Kidney (tissue), 14 donors: ENCODE measurements around the gene SLC39A11. TPM values are rescaled to one million over a fixed set of nuclear protein-coding genes. Genes with fewer than 3 reads are reported as not detected.
"Not testable (repeated sequence)": the region's sequence is repeated elsewhere in the genome, so short reads cannot be mapped to it uniquely, and the experiment has no call there.

Experiments used
- DNase-seq, 5 donors: peaks; one replicate each; pipeline ENCODE4 v3.0.0-alpha.2; 2013 to 2020
- FAIRE-seq: peaks from 2 replicates; lab custom pipeline; 2012; peaks lifted over from hg19 to GRCh38; lab: Jason Lieb, UNC
- H3K27ac ChIP-seq, 2 donors: one replicate each; pipeline ENCODE4 v1.7.0; 2013; ENCODE audit warnings: low read depth in 2 of 2, low read length in 2 of 2, inconsistent platforms in 1 of 2
- H3K27me3 ChIP-seq: one replicate; pipeline ENCODE4 v1.7.1; 2013; ENCODE audit warnings: low read length, inconsistent platforms; ENCODE audit not compliant: control insufficient read depth, insufficient read depth
- H3K36me3 ChIP-seq, 3 donors: one replicate each; pipeline versions ENCODE4 v1.7.0 to v1.7.1; 2013; ENCODE audit warnings: low read length in 3 of 3, control low read depth in 1 of 3, inconsistent platforms in 1 of 3; ENCODE audit not compliant: insufficient read depth in 3 of 3, control insufficient read depth in 2 of 3
- H3K4me1 ChIP-seq, 3 donors: one replicate each; pipeline versions ENCODE4 v1.7.0 to v1.7.1; 2013; ENCODE audit warnings: low read length in 3 of 3, inconsistent platforms in 1 of 3, low read depth in 1 of 3; ENCODE audit not compliant: control insufficient read depth in 2 of 3, insufficient read depth in 2 of 3
- H3K4me3 ChIP-seq, 3 donors: one replicate each; pipeline versions ENCODE4 v1.7.0 to v1.8.1; 2013; ENCODE audit warnings: low read length in 3 of 3, control low read depth in 1 of 3, inconsistent platforms in 1 of 3
- H3K9ac ChIP-seq, 3 donors: one replicate each; pipeline versions ENCODE4 v1.7.0 to v1.7.1; 2013; ENCODE audit warnings: low read length in 3 of 3, control low read depth in 1 of 3, inconsistent platforms in 1 of 3
- H3K9me3 ChIP-seq, 3 donors: one replicate each; pipeline versions ENCODE4 v1.7.0 to v1.7.1; 2013; ENCODE audit warnings: low read length in 3 of 3, control low read depth in 1 of 3, inconsistent platforms in 1 of 3; ENCODE audit not compliant: control insufficient read depth in 2 of 3, insufficient read depth in 1 of 3
- intact Hi-C: fragments of 100-400 bp; cut with DNase I; formaldehyde crosslinking; loops from one replicate; pipeline ENCODE4 v1.11.1; 2022
- polyA plus RNA-seq: library from polyadenylated mRNA; stranded (reverse); fragments of 350-450 nt; fragmentation: Illumina TruSeq; extraction: RNeasy Lipid Tissue Mini Kit (QIAGEN cat#74804); gene quantifications from one replicate; pipeline ENCODE4 v1.2.3, GENCODE V29; 2014; ENCODE audit warnings: low read depth, low replicate concordance; ENCODE audit not compliant: insufficient read depth
- total RNA-seq: library from RNA; stranded (reverse); fragmentation: NEBNext Ultra II Directional; extraction: Animal tissue kit (Norgen Biotek cat#: 25700); gene quantifications from one replicate; pipeline ENCODE4 v1.2.1, GENCODE V29; 2021
- TF ChIP-seq, protein P1 (sequence below): IDR thresholded peaks from 3 replicates; pipeline ENCODE4 v1.5.1; 2012; ENCODE audit warnings: mild to moderate bottlenecking, moderate library complexity, borderline replicate concordance; ENCODE audit not compliant: insufficient read depth; ENCODE audit errors: extremely low read depth
- donor health status: control.
- donor health status: control.
- donor health status: control.
- donor health status: control.
- donor health status: control.
- donor health status: DM: yes; HTN: yes; CAD: no.
- donor health status: Normal renal cell carcinoma (clear cell type).

Gene SLC39A11
- total and polyA plus RNA-seq, 2 donors from 2014 or later, result 19.7 to 37.2 TPM

DNA sequence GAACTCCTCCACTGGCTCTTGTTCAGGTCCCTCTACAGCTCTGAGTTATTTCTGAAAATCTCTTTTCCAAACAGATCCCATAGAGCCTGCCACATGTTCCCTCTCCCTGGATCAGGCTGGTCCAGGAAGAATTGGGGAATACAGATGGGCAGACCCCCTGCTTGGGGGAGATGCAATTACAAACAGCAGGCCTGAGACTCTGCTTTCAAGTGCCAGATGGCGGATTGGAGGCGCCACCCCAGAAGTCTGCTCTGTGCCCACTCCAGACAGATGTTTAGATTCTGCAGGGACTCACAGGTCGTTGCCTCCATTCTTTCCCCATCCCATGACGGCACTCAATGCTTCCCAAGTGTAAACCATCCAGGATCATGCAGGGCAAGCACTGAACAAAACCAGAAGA, 316.6 kb downstream of the SLC39A11 start:
- FAIRE-seq (no peak), DNase-seq (no peak)
- Histone ChIP-seq H3K9ac (no peak overlapping the region), H3K27ac (no peak overlapping the region), H3K36me3 (no peaks in the 10 kb centered on the region), H3K27me3 (no peaks in the 10 kb centered on the region), H3K9me3 (no peaks in the 10 kb centered on the region), H3K4me1 (no peaks in the 10 kb centered on the region), H3K4me3 (no peak overlapping the region)
- TF ChIP-seq, protein P1, sequence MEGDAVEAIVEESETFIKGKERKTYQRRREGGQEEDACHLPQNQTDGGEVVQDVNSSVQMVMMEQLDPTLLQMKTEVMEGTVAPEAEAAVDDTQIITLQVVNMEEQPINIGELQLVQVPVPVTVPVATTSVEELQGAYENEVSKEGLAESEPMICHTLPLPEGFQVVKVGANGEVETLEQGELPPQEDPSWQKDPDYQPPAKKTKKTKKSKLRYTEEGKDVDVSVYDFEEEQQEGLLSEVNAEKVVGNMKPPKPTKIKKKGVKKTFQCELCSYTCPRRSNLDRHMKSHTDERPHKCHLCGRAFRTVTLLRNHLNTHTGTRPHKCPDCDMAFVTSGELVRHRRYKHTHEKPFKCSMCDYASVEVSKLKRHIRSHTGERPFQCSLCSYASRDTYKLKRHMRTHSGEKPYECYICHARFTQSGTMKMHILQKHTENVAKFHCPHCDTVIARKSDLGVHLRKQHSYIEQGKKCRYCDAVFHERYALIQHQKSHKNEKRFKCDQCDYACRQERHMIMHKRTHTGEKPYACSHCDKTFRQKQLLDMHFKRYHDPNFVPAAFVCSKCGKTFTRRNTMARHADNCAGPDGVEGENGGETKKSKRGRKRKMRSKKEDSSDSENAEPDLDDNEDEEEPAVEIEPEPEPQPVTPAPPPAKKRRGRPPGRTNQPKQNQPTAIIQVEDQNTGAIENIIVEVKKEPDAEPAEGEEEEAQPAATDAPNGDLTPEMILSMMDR, result no peak
- intact Hi-C loops, result no loop called here

DNA sequence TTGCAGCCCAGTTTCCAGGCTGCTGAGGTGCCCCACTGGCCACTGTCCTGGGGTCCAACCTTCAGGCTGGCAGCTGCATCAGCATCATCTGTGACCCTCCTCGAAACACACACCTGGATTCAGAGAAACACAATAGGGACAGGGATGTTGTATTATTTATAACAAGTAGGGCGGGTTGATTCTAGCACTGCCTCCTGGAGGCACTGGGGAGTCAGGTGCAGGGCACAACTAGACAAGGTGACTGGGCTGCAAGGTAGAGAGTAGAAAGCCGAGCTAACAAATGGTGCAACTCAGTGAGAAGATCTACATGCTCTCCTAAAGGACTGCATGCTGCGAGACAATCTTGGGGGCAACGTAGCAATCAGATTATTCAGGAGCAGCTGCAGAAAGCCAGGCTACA, 317.3 kb downstream of the SLC39A11 start:
- no peaks in the 10 kb centered on the region for H3K27me3 ChIP-seq
- no peak for FAIRE-seq
- TF ChIP-seq, protein P1, result no peak
- no peak for DNase-seq
- no peaks in the 10 kb centered on the region for H3K9me3 ChIP-seq
- H3K4me3 ChIP-seq, result no peak overlapping the region
- intact Hi-C loops, result no loop called here
- no peaks in the 10 kb centered on the region for H3K36me3 ChIP-seq
- H3K9ac ChIP-seq, result no peak overlapping the region
- H3K27ac ChIP-seq, result no peak overlapping the region
- H3K4me1 ChIP-seq, result no peaks in the 10 kb centered on the region

DNA sequence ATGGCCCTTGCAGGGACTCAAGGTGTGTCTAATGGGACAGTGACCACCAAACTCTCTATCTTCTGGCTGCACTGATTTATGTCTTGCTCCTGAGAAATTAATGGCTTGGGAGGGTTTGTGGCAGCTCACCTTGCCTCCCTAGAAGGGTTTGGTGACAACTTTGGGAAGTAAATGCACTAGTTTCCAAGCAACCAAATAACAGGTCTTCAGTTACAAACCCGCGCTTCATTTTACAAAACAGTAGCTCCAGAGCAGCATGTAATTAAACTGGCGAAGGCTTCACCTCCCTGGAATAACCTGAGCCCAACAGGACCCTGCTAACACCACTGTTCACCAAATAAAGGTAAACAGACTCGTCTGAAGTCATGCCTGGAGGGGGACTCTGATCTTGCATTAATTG, 318.3 kb downstream of the SLC39A11 start:
- intact Hi-C loops, result no loop called here
- H3K9me3 ChIP-seq, result no peaks in the 10 kb centered on the region
- FAIRE-seq (no peak), DNase-seq (peak in 4 of 5 donors; percentile 69 to 96 (median 89))
- no peak overlapping the region for H3K27ac ChIP-seq
- TF ChIP-seq, protein P1, result no peak
- no peak overlapping the region for H3K4me3 ChIP-seq
- no peaks in the 10 kb centered on the region for H3K36me3 ChIP-seq
- H3K4me1 ChIP-seq, result no peaks in the 10 kb centered on the region
- H3K27me3 ChIP-seq, result no peaks in the 10 kb centered on the region
- no peak overlapping the region for H3K9ac ChIP-seq

- FAIRE-seq, H3K4me3 ChIP-seq, H3K27ac ChIP-seq, H3K36me3 ChIP-seq, H3K9ac ChIP-seq, H3K9me3 ChIP-seq, H3K27me3 ChIP-seq, DNase-seq, H3K4me1 ChIP-seq, intact Hi-C loops: not testable (repeated sequence)
Measured at GRCh38 chr17:72773225-72773624, 319.3 kb downstream of the SLC39A11 start.
